GM23338 (cell line): ENCODE measurements around the gene MAGEA4. TPM values are rescaled to one million over a fixed set of nuclear protein-coding genes. Genes with fewer than 3 reads are reported as not detected.

Experiments
- ATAC-seq: fragments of 200-7000 bp; cut with Tn5 transposase; 3 replicates; pipeline ENCODE4 v1.9.1; 2020
- DNase-seq: peaks from one replicate; pipeline ENCODE4 v3.0.0-alpha.2; 2015; ENCODE audit warnings: low spot score
- H2AFZ ChIP-seq: fragments of 200-600 bp; sonication (generic); 2 replicates; pipeline ENCODE4 v1.8.0; 2016; ENCODE audit warnings: antibody characterized with exemption, mild to moderate bottlenecking, moderate library complexity
- H3F3A ChIP-seq: fragments of 200-600 bp; sonication (generic); replicated peaks from 2 replicates; pipeline ENCODE4 v1.8.0; 2017; ENCODE audit warnings: antibody characterized with exemption, mixed run types, low read depth
- H3K27ac ChIP-seq: fragments of 200-600 bp; sonication (generic); 2 replicates; pipeline ENCODE4 v1.6.1; 2016; ENCODE audit warnings: low read depth
- H3K27me3 ChIP-seq: fragments of 200-600 bp; sonication (generic); 2 replicates; pipeline ENCODE4 v1.8.0; 2016; ENCODE audit warnings: mild to moderate bottlenecking, mixed run types, moderate library complexity; ENCODE audit not compliant: insufficient read depth
- H3K36me3 ChIP-seq: fragments of 200-600 bp; sonication (generic); 2 replicates; pipeline ENCODE4 v1.8.0; 2016; ENCODE audit warnings: mild to moderate bottlenecking; ENCODE audit not compliant: insufficient read depth
- H3K4me1 ChIP-seq: fragments of 200-600 bp; sonication (generic); 2 replicates; pipeline ENCODE4 v1.8.0; 2016; ENCODE audit warnings: mild to moderate bottlenecking, moderate library complexity; ENCODE audit not compliant: insufficient read depth
- H3K4me2 ChIP-seq: fragments of 200-600 bp; sonication (generic); 2 replicates; pipeline ENCODE4 v1.7.1; 2017; ENCODE audit warnings: mixed run types
- H3K4me3 ChIP-seq: fragments of 200-600 bp; sonication (generic); 2 replicates; pipeline ENCODE4 v1.6.1; 2016; ENCODE audit warnings: mixed run types
- H3K79me2 ChIP-seq: fragments of 200-600 bp; sonication (generic); replicated peaks from 2 replicates; pipeline ENCODE4 v1.8.0; 2017; ENCODE audit warnings: mild to moderate bottlenecking; ENCODE audit not compliant: insufficient read depth
- H3K9me2 ChIP-seq: fragments of 200-600 bp; sonication (generic); 2 replicates; pipeline ENCODE4 v1.8.0; 2017; ENCODE audit not compliant: insufficient read depth
- H4K20me1 ChIP-seq: fragments of 200-600 bp; sonication (generic); replicated peaks from 2 replicates; pipeline ENCODE4 v1.8.0; 2017; ENCODE audit warnings: mild to moderate bottlenecking; ENCODE audit not compliant: insufficient read depth
- H3K27ac Mint-ChIP-seq: 2 replicates; pipeline ENCODE4 v1.8.0; 2020; ENCODE audit warnings: inconsistent platforms, mild to moderate bottlenecking, moderate library complexity, mixed read lengths
- H3K27me3 Mint-ChIP-seq: 3 replicates; pipeline ENCODE4 v1.8.0; 2022; ENCODE audit warnings: low read depth, mild to moderate bottlenecking, moderate library complexity, mixed read lengths, inconsistent platforms; ENCODE audit not compliant: insufficient read depth, poor library complexity
- H3K36me3 Mint-ChIP-seq: 3 replicates; pipeline ENCODE4 v1.8.0; 2021; ENCODE audit warnings: low read depth, mild to moderate bottlenecking, inconsistent platforms, moderate library complexity, mixed read lengths
- H3K4me1 Mint-ChIP-seq: 3 replicates; pipeline ENCODE4 v1.8.0; 2020; ENCODE audit warnings: mild to moderate bottlenecking, inconsistent platforms, mixed read lengths
- H3K4me3 Mint-ChIP-seq: 3 replicates; pipeline ENCODE4 v1.8.0; 2021; ENCODE audit warnings: moderate library complexity, mild to moderate bottlenecking, inconsistent platforms, mixed read lengths
- H3K9me3 Mint-ChIP-seq: 3 replicates; pipeline ENCODE4 v1.8.0; 2020; ENCODE audit warnings: moderate library complexity, mild to moderate bottlenecking, inconsistent platforms, mixed read lengths
- CREB1 ChIP-seq: fragments of 250-450 bp; sonication (Bioruptor Pico); IDR thresholded peaks from 2 replicates; pipeline ENCODE4 v1.5.0; 2020; ENCODE audit warnings: low read depth, mild to moderate bottlenecking, moderate library complexity
- EZH2phosphoT487 ChIP-seq: fragments of 200-600 bp; sonication (generic); IDR thresholded peaks from one replicate; pipeline ENCODE4 v1.8.1; 2018; ENCODE audit warnings: antibody characterized with exemption; ENCODE audit not compliant: unreplicated experiment
- JUNB ChIP-seq: IDR thresholded peaks from one replicate; pipeline ENCODE4 v1.6.1; 2016; ENCODE audit warnings: antibody characterized with exemption; ENCODE audit not compliant: unreplicated experiment
- NANOG ChIP-seq: IDR thresholded peaks from 2 replicates; pipeline ENCODE4 v1.6.1; 2016; ENCODE audit warnings: antibody characterized with exemption, borderline replicate concordance
- POLR2AphosphoS5 ChIP-seq: IDR thresholded peaks from 2 replicates; pipeline ENCODE4 v1.6.1; 2016; ENCODE audit warnings: antibody characterized with exemption, low read depth
- ZNF114 ChIP-seq: fragments of 250-450 bp; sonication (Bioruptor Pico); IDR thresholded peaks from 2 replicates; pipeline ENCODE4 v1.5.0; 2020; ENCODE audit warnings: mild to moderate bottlenecking, moderate library complexity
- ZNF331 ChIP-seq: fragments of 250-450 bp; sonication (Bioruptor Pico); IDR thresholded peaks from 2 replicates; pipeline ENCODE4 v1.5.0; 2020; ENCODE audit warnings: low read depth, mild to moderate bottlenecking, moderate library complexity
- polyA plus RNA-seq: library from polyadenylated mRNA; unstranded; fragments of >200 nt; fragmentation: Nextera tagmentation; extraction: Ambion mirVana; gene quantifications from 2 replicates; pipeline ENCODE4 v1.2.1, GENCODE V29; 2016
- total RNA-seq: library from RNA; depleted of rRNA; stranded (reverse); fragments of >200 nt; shearing (Covaris generic); gene quantifications from 2 replicates; pipeline ENCODE4 v1.2.3, GENCODE V29; 2014
- TF ChIP-seq, protein P1 (sequence below), 2 experiments: fragments of 200-600 bp in 1 of 2; sonication (generic) in 1 of 2; conservative IDR thresholded peaks; 2 replicates each; pipeline versions ENCODE4 v1.5.1 to v1.6.1; 2016 to 2017; ENCODE audit warnings: antibody characterized with exemption in 2 of 2, low read depth in 2 of 2, mild to moderate bottlenecking in 2 of 2, moderate library complexity in 1 of 2
- TF ChIP-seq, protein P2 (sequence below): IDR thresholded peaks from 2 replicates; pipeline ENCODE4 v1.6.1; 2016; ENCODE audit warnings: antibody characterized with exemption
- TF ChIP-seq, protein P3 (sequence below): IDR thresholded peaks from one replicate; pipeline ENCODE4 v1.6.1; 2018; ENCODE audit warnings: antibody characterized with exemption; ENCODE audit not compliant: unreplicated experiment

The MAGEA4 gene
- total and polyA plus RNA-seq, 2 experiments from 2014 or later, result 0.73 to 2.8 TPM

DNA sequence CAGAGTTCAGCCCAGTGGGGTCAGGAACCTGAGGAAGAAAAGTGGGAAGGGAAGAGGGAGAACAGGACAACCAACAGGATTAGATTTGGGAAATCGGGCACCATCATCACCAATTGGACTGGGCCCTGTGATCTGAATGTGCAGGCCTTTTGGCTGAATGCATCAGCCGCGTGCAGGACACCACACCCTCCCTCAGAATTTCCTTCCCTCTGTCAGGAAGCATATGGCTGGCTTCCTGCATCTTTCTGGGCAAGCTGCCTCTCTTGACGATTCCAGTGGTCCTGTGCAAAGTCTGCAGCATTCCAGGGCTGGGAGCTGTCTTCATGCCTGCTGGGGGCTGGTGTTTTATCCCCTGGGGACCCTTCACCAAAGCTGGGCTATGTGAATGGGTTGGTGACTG, 16.4 kb downstream of the MAGEA4 start (continued):
- no peak for TF ChIP-seq CREB1 (CRISPR knock-in tag)
- TF ChIP-seq POLR2AphosphoS5, result no peak
- no peak for TF ChIP-seq ZNF331 (CRISPR knock-in tag)
- TF ChIP-seq, protein P1, sequence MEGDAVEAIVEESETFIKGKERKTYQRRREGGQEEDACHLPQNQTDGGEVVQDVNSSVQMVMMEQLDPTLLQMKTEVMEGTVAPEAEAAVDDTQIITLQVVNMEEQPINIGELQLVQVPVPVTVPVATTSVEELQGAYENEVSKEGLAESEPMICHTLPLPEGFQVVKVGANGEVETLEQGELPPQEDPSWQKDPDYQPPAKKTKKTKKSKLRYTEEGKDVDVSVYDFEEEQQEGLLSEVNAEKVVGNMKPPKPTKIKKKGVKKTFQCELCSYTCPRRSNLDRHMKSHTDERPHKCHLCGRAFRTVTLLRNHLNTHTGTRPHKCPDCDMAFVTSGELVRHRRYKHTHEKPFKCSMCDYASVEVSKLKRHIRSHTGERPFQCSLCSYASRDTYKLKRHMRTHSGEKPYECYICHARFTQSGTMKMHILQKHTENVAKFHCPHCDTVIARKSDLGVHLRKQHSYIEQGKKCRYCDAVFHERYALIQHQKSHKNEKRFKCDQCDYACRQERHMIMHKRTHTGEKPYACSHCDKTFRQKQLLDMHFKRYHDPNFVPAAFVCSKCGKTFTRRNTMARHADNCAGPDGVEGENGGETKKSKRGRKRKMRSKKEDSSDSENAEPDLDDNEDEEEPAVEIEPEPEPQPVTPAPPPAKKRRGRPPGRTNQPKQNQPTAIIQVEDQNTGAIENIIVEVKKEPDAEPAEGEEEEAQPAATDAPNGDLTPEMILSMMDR (conservative IDR thresholded peaks at IDR 0.05; ENCODE audit: low read depth in 2 of 2), result no peak
- TF ChIP-seq JUNB, result no peak
- TF ChIP-seq ZNF114 (CRISPR knock-in tag), result no peak
- TF ChIP-seq, protein P2, sequence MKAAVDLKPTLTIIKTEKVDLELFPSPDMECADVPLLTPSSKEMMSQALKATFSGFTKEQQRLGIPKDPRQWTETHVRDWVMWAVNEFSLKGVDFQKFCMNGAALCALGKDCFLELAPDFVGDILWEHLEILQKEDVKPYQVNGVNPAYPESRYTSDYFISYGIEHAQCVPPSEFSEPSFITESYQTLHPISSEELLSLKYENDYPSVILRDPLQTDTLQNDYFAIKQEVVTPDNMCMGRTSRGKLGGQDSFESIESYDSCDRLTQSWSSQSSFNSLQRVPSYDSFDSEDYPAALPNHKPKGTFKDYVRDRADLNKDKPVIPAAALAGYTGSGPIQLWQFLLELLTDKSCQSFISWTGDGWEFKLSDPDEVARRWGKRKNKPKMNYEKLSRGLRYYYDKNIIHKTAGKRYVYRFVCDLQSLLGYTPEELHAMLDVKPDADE, result no peak

DNA sequence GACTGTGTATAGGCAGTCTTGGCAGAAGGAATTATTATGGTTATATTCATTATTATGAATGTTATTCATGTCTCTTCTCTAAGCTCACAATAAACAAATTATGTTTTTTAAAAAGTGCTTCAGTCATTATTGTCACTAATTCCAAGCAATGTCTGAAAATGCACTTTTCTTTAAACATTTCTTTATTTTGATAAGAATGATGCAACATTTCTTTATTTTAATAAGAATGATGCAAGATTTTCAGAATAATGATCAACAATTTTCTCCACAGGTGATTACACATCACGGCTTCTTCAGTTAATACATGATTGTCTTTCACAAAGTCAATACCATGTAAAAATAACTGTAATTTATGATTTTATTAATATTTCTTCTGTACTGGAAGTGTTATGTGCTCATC, 22.7 kb downstream of the MAGEA4 start:
- no peak overlapping the region for H3K4me3 Mint-ChIP-seq
- H3K9me3 Mint-ChIP-seq, result no peaks in the 10 kb centered on the region
- no peaks in the 10 kb centered on the region for H3K27me3 Mint-ChIP-seq
- Histone ChIP-seq H3K27ac (no peak overlapping the region), H3F3A (no peaks in the 10 kb centered on the region), H3K4me2 (no peak overlapping the region), H3K36me3 (no peaks in the 10 kb centered on the region), H4K20me1 (no peaks in the 10 kb centered on the region), H3K4me3 (no peak overlapping the region), H3K4me1 (no peaks in the 10 kb centered on the region), H3K9me2 (no peaks in the 10 kb centered on the region), H2AFZ (no peak overlapping the region), H3K79me2 (no peaks in the 10 kb centered on the region), H3K27me3 (no peaks in the 10 kb centered on the region)
- no peak for DNase-seq
- H3K27ac Mint-ChIP-seq, result no peak overlapping the region
- no peak for ATAC-seq
- no peaks in the 10 kb centered on the region for H3K36me3 Mint-ChIP-seq
- no peaks in the 10 kb centered on the region for H3K4me1 Mint-ChIP-seq
- no peak for TF ChIP-seq NANOG
- no peak for TF ChIP-seq EZH2phosphoT487
- TF ChIP-seq, protein P1 (conservative IDR thresholded peaks at IDR 0.05; ENCODE audit: low read depth in 2 of 2), result no peak
- TF ChIP-seq, protein P2, result no peak
- TF ChIP-seq JUNB, result no peak
- no peak for TF ChIP-seq ZNF331 (CRISPR knock-in tag)
- TF ChIP-seq, protein P3, sequence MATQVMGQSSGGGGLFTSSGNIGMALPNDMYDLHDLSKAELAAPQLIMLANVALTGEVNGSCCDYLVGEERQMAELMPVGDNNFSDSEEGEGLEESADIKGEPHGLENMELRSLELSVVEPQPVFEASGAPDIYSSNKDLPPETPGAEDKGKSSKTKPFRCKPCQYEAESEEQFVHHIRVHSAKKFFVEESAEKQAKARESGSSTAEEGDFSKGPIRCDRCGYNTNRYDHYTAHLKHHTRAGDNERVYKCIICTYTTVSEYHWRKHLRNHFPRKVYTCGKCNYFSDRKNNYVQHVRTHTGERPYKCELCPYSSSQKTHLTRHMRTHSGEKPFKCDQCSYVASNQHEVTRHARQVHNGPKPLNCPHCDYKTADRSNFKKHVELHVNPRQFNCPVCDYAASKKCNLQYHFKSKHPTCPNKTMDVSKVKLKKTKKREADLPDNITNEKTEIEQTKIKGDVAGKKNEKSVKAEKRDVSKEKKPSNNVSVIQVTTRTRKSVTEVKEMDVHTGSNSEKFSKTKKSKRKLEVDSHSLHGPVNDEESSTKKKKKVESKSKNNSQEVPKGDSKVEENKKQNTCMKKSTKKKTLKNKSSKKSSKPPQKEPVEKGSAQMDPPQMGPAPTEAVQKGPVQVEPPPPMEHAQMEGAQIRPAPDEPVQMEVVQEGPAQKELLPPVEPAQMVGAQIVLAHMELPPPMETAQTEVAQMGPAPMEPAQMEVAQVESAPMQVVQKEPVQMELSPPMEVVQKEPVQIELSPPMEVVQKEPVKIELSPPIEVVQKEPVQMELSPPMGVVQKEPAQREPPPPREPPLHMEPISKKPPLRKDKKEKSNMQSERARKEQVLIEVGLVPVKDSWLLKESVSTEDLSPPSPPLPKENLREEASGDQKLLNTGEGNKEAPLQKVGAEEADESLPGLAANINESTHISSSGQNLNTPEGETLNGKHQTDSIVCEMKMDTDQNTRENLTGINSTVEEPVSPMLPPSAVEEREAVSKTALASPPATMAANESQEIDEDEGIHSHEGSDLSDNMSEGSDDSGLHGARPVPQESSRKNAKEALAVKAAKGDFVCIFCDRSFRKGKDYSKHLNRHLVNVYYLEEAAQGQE, result no peak
